ENCODE data around the gene KRT15.
A peak's percentile ranks its signal among the peaks of the same experiment; 100 is the strongest.

The KRT15 gene

GRCh38 chr17:41489531-41489930 is 29.2 kb downstream of the KRT15 start, which contains the start of gene KRT36:
KRT36 (minus strand) TSS chr17:41489910; CDS start chr17:41489864, 46 bp downstream.
- Mint-ChIP-seq H3K27me3 (ENCODE audit: low read depth) (peaks cover 24% of the 10 kb centered on the region), H3K9me3 (no peaks in the 10 kb centered on the region), H3K27ac (no peak within 1 kb of the TSS), H3K4me3 (no peak within 1 kb of the TSS), H3K4me1 (peaks cover 20% of the 10 kb centered on the region), H3K36me3 (ENCODE audit: low read depth) (no peaks in the 10 kb centered on the region)
- TF ChIP-seq, protein P1, sequence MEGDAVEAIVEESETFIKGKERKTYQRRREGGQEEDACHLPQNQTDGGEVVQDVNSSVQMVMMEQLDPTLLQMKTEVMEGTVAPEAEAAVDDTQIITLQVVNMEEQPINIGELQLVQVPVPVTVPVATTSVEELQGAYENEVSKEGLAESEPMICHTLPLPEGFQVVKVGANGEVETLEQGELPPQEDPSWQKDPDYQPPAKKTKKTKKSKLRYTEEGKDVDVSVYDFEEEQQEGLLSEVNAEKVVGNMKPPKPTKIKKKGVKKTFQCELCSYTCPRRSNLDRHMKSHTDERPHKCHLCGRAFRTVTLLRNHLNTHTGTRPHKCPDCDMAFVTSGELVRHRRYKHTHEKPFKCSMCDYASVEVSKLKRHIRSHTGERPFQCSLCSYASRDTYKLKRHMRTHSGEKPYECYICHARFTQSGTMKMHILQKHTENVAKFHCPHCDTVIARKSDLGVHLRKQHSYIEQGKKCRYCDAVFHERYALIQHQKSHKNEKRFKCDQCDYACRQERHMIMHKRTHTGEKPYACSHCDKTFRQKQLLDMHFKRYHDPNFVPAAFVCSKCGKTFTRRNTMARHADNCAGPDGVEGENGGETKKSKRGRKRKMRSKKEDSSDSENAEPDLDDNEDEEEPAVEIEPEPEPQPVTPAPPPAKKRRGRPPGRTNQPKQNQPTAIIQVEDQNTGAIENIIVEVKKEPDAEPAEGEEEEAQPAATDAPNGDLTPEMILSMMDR (IDR thresholded peaks at IDR 0.05; ENCODE audit: unreplicated experiment in 3 of 3): no peak

DNA sequence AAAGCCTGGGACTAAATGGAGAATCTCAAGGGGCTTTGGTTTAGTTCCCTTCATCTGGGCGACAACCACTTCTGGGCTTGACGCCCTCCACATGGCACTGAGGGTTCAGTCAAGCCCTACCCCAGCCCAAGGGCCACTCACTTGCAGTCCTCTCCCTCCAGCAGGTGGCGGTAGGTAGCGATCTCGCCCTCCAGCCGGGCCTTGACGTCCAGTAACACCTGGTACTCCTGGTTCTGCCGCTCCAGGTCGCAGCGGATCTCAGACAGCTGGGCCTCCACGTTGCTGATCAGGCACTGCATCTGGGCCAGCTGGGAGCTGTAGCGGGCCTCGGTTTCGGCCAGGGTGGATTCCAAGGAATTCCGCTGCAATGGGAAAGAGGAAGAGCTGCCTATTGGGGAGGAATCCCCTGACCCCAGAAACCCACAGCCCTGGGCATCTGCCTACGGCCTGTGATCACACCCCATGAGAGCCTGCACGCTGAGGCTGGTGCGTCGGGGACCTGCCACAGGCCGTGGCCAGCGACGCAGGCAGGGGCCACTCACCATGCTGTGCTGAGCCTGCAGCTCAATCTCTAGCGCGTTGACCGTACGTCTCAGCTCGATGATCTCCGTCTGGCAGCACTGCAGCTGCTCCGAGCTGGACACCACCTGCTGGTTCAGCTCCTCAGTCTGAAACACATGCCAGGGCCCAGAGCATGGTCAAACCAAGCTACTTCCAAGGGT is 31.7 kb downstream of the KRT15 start:
- Mint-ChIP-seq H3K27ac (no peak overlapping the region), H3K36me3 (ENCODE audit: low read depth) (no peaks in the 10 kb centered on the region), H3K9me3 (no peaks in the 10 kb centered on the region), H3K4me1 (no peaks in the 10 kb centered on the region), H3K4me3 (no peak overlapping the region), H3K27me3 (ENCODE audit: low read depth) (peaks cover 17% of the 10 kb centered on the region)
- TF ChIP-seq, protein P1 (IDR thresholded peaks at IDR 0.05; ENCODE audit: unreplicated experiment in 3 of 3): peak in 1 of 3 experiments; percentile 30

GRCh38 chr17:41486316-41486715 is 32.4 kb downstream of the KRT15 start:
- Mint-ChIP-seq H3K27ac (no peak overlapping the region), H3K36me3 (ENCODE audit: low read depth) (no peaks in the 10 kb centered on the region), H3K4me3 (no peak overlapping the region), H3K27me3 (ENCODE audit: low read depth) (peaks cover 17% of the 10 kb centered on the region), H3K9me3 (no peaks in the 10 kb centered on the region), H3K4me1 (no peaks in the 10 kb centered on the region)
- TF ChIP-seq, protein P1 (IDR thresholded peaks at IDR 0.05; ENCODE audit: unreplicated experiment in 3 of 3): no peak

GRCh38 chr17:41484920-41485904 is 33.5 kb downstream of the KRT15 start:
- H3K36me3 Mint-ChIP-seq (ENCODE audit: low read depth): no peaks in the 10 kb centered on the region
- TF ChIP-seq, protein P1 (IDR thresholded peaks at IDR 0.05; ENCODE audit: unreplicated experiment in 3 of 3): no peak
- no peaks in the 10 kb centered on the region for H3K4me1 Mint-ChIP-seq
- no peaks in the 10 kb centered on the region for H3K9me3 Mint-ChIP-seq
- H3K27me3 Mint-ChIP-seq (ENCODE audit: low read depth): peaks cover 12% of the 10 kb centered on the region
- H3K27ac Mint-ChIP-seq: no peak overlapping the region
- no peak overlapping the region for H3K4me3 Mint-ChIP-seq

GRCh38 chr17:41483991-41484826 is 34.5 kb downstream of the KRT15 start:
- Mint-ChIP-seq H3K36me3 (ENCODE audit: low read depth) (no peaks in the 10 kb centered on the region), H3K4me3 (no peak overlapping the region), H3K4me1 (no peaks in the 10 kb centered on the region), H3K27ac (no peak overlapping the region), H3K9me3 (no peaks in the 10 kb centered on the region), H3K27me3 (ENCODE audit: low read depth) (peaks cover 9% of the 10 kb centered on the region)
- TF ChIP-seq, protein P1 (IDR thresholded peaks at IDR 0.05; ENCODE audit: unreplicated experiment in 3 of 3): no peak
